Activated CD4-positive, CD25-positive, alpha-beta regulatory T cell (primary cell): Measurements from ENCODE around the gene CRTC3.
"Not testable (repeated sequence)": the region's sequence is repeated elsewhere in the genome, so short reads cannot be mapped to it uniquely, and the experiment has no call there.

Experiments
- DNase-seq, 4 experiments: peaks; one replicate each; lab custom pipeline; 2025; lab: John Stamatoyannopoulos, UW

Gene CRTC3

GRCh38 chr15:90520365-90520764 is 9.4 kb upstream of the CRTC3 start:
- no peak for DNase-seq

- no peak for DNase-seq
Observed at GRCh38 chr15:90523373-90523772, 6.3 kb upstream of the CRTC3 start.

- not testable (repeated sequence) for DNase-seq
Observed at GRCh38 chr15:90524018-90524803, 5.5 kb upstream of the CRTC3 start.

GRCh38 chr15:90529011-90529370 is 732 bp upstream of the CRTC3 start:
- no peak for DNase-seq

GRCh38 chr15:90530250-90531051 is 728 bp downstream of the CRTC3 start:
- peak; percentile 9 to 29 (median 22) for DNase-seq

GRCh38 chr15:90531147-90531546 is 1.4 kb downstream of the CRTC3 start:
- DNase-seq: no peak

- DNase-seq: no peak
Observed at GRCh38 chr15:90535254-90535653, 5.5 kb downstream of the CRTC3 start.

GRCh38 chr15:90539789-90540188 is 10.1 kb downstream of the CRTC3 start:
- DNase-seq: no peak

GRCh38 chr15:90540768-90541167 is 11.0 kb downstream of the CRTC3 start:
- no peak for DNase-seq

GRCh38 chr15:90545095-90545494 is 15.4 kb downstream of the CRTC3 start:
- no peak for DNase-seq

- DNase-seq: no peak
Observed at GRCh38 chr15:90547540-90547939, 17.8 kb downstream of the CRTC3 start.

GRCh38 chr15:90550919-90551318 is 21.2 kb downstream of the CRTC3 start:
- DNase-seq: no peak

- no peak for DNase-seq
Observed at GRCh38 chr15:90552162-90552928, 22.6 kb downstream of the CRTC3 start.

- no peak for DNase-seq
Observed at GRCh38 chr15:90552929-90553211, 23.1 kb downstream of the CRTC3 start.

- DNase-seq: no peak
Observed at GRCh38 chr15:90553248-90553745, 23.6 kb downstream of the CRTC3 start.

GRCh38 chr15:90557186-90558084 is 27.7 kb downstream of the CRTC3 start:
- DNase-seq: no peak

GRCh38 chr15:90558171-90558573 is 28.4 kb downstream of the CRTC3 start:
- no peak for DNase-seq

- DNase-seq: no peak
Observed at GRCh38 chr15:90559119-90559518, 29.4 kb downstream of the CRTC3 start.

- no peak for DNase-seq
Observed at GRCh38 chr15:90560229-90560776, 30.6 kb downstream of the CRTC3 start.

GRCh38 chr15:90561344-90562244 is 31.9 kb downstream of the CRTC3 start:
- DNase-seq: no peak
